Esophagus squamous epithelium (tissue), 4 donors: ENCODE results near the gene RFTN1.

ENCODE experiments used
- POLR2A ChIP-seq, 4 donors: fragments of 450-650 bp; IDR thresholded peaks; one replicate each; pipeline ENCODE4 v1.6.1; 2017; ENCODE audit warnings: antibody characterized with exemption in 4 of 4, mild to moderate bottlenecking in 4 of 4, moderate library complexity in 3 of 4
- TF ChIP-seq, protein P1 (sequence below), 6 experiments: fragments of 450-650 bp in 4 of 6; fragments of 200-600 bp in 2 of 6; sonication (generic) in 2 of 6; IDR thresholded peaks; one replicate each; pipeline ENCODE4 v1.5.1; 2016 to 2019; ENCODE audit warnings: antibody characterized with exemption in 6 of 6, mild to moderate bottlenecking in 4 of 6, moderate library complexity in 4 of 6

GRCh38 chr3:16456784-16457415, 56.6 kb downstream of the RFTN1 start:
- TF ChIP-seq, protein P1, sequence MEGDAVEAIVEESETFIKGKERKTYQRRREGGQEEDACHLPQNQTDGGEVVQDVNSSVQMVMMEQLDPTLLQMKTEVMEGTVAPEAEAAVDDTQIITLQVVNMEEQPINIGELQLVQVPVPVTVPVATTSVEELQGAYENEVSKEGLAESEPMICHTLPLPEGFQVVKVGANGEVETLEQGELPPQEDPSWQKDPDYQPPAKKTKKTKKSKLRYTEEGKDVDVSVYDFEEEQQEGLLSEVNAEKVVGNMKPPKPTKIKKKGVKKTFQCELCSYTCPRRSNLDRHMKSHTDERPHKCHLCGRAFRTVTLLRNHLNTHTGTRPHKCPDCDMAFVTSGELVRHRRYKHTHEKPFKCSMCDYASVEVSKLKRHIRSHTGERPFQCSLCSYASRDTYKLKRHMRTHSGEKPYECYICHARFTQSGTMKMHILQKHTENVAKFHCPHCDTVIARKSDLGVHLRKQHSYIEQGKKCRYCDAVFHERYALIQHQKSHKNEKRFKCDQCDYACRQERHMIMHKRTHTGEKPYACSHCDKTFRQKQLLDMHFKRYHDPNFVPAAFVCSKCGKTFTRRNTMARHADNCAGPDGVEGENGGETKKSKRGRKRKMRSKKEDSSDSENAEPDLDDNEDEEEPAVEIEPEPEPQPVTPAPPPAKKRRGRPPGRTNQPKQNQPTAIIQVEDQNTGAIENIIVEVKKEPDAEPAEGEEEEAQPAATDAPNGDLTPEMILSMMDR (IDR thresholded peaks at IDR 0.05), result no peak
- no peak for TF ChIP-seq POLR2A (IDR thresholded peaks at IDR 0.05)
